ENCODE results near the gene MRTFB.

The MRTFB gene

GRCh38 chr16:14263769-14264168, 192.7 kb downstream of the MRTFB start:
- ATAC-seq = no peak
- TF ChIP-seq ZFP30 (CRISPR knock-in tag; IDR thresholded peaks at IDR 0.05) = no peak
- TF ChIP-seq CSRNP3 (CRISPR knock-in tag; IDR thresholded peaks at IDR 0.05) = no peak
- no peak for TF ChIP-seq TCF4 (CRISPR knock-in tag; IDR thresholded peaks at IDR 0.05; ENCODE audit: borderline replicate concordance)
- TF ChIP-seq ZFP3 (CRISPR knock-in tag; IDR thresholded peaks at IDR 0.05) = no peak
- no peak for TF ChIP-seq ZNF8 (CRISPR knock-in tag; IDR thresholded peaks at IDR 0.05)

- no peak for TF ChIP-seq TSHZ2 (CRISPR knock-in tag; IDR thresholded peaks at IDR 0.05)
- no peak for TF ChIP-seq ARNTL (CRISPR knock-in tag; IDR thresholded peaks at IDR 0.05; ENCODE audit: borderline replicate concordance, low read depth)
- no peak for TF ChIP-seq PATZ1 (CRISPR knock-in tag; IDR thresholded peaks at IDR 0.05; ENCODE audit: borderline replicate concordance)
- TF ChIP-seq ZFP3 (CRISPR knock-in tag; IDR thresholded peaks at IDR 0.05) = no peak
- no peak for TF ChIP-seq ESRRG (CRISPR knock-in tag; IDR thresholded peaks at IDR 0.05)
- TF ChIP-seq GLIS3 (CRISPR knock-in tag; IDR thresholded peaks at IDR 0.05) = no peak
- no peak for TF ChIP-seq POU6F1 (CRISPR knock-in tag; IDR thresholded peaks at IDR 0.05; ENCODE audit: borderline replicate concordance, low read depth)
- no peak for TF ChIP-seq ZC3H10 (CRISPR knock-in tag; IDR thresholded peaks at IDR 0.05)
- TF ChIP-seq CREB5 (CRISPR knock-in tag; IDR thresholded peaks at IDR 0.05; ENCODE audit: low read depth) = no peak
- TF ChIP-seq RARB (CRISPR knock-in tag; IDR thresholded peaks at IDR 0.05) = no peak
- TF ChIP-seq CSRNP3 (CRISPR knock-in tag; IDR thresholded peaks at IDR 0.05) = no peak
- TF ChIP-seq SNAI2 (CRISPR knock-in tag; IDR thresholded peaks at IDR 0.05) = no peak
- TF ChIP-seq CSDC2 (CRISPR knock-in tag; IDR thresholded peaks at IDR 0.05) = no peak
- TF ChIP-seq ZNF565 (CRISPR knock-in tag; conservative IDR thresholded peaks at IDR 0.05; ENCODE audit: low read depth) = no peak
- no peak for TF ChIP-seq OSR1 (CRISPR knock-in tag; IDR thresholded peaks at IDR 0.05)
- no peak for TF ChIP-seq TCF4 (CRISPR knock-in tag; IDR thresholded peaks at IDR 0.05; ENCODE audit: borderline replicate concordance)
- no peak for ATAC-seq
These were observed 193.3 kb downstream of the MRTFB start for GRCh38 chr16:14264327-14264943.

- no peak for ATAC-seq
- no peak for TF ChIP-seq ZFP3 (CRISPR knock-in tag; IDR thresholded peaks at IDR 0.05)
- TF ChIP-seq ZNF8 (CRISPR knock-in tag; IDR thresholded peaks at IDR 0.05) = no peak
- no peak for TF ChIP-seq TOX (CRISPR knock-in tag; IDR thresholded peaks at IDR 0.05; ENCODE audit: borderline replicate concordance)
- no peak for TF ChIP-seq BACH2 (CRISPR knock-in tag; IDR thresholded peaks at IDR 0.05; ENCODE audit: borderline replicate concordance)
- no peak for TF ChIP-seq TCF4 (CRISPR knock-in tag; IDR thresholded peaks at IDR 0.05; ENCODE audit: borderline replicate concordance)
- no peak for TF ChIP-seq ZNF70 (CRISPR knock-in tag; IDR thresholded peaks at IDR 0.05)
- no peak for TF ChIP-seq PATZ1 (CRISPR knock-in tag; IDR thresholded peaks at IDR 0.05; ENCODE audit: borderline replicate concordance)
- TF ChIP-seq ISL1 (CRISPR knock-in tag; IDR thresholded peaks at IDR 0.05) = no peak
- TF ChIP-seq SNAI2 (CRISPR knock-in tag; IDR thresholded peaks at IDR 0.05) = no peak
- no peak for TF ChIP-seq ZC3H10 (CRISPR knock-in tag; IDR thresholded peaks at IDR 0.05)
- no peak for TF ChIP-seq RARB (CRISPR knock-in tag; IDR thresholded peaks at IDR 0.05)
- no peak for TF ChIP-seq GLIS3 (CRISPR knock-in tag; IDR thresholded peaks at IDR 0.05)
- TF ChIP-seq PPARA (CRISPR knock-in tag; IDR thresholded peaks at IDR 0.05; ENCODE audit: borderline replicate concordance) = no peak
- TF ChIP-seq ZNF565 (CRISPR knock-in tag; conservative IDR thresholded peaks at IDR 0.05; ENCODE audit: low read depth) = no peak
These were observed 197.0 kb downstream of the MRTFB start for GRCh38 chr16:14268073-14268472.
